Kidney (tissue), 14 donors: ENCODE results near the gene CELA2A. TPM values are rescaled to one million over a fixed set of nuclear protein-coding genes. Genes with fewer than 3 reads are reported as not detected.
"Not testable (repeated sequence)": the region's sequence is repeated elsewhere in the genome, so short reads cannot be mapped to it uniquely, and the experiment has no call there.

Source experiments
- DNase-seq, 5 donors: peaks; one replicate each; pipeline ENCODE4 v3.0.0-alpha.2; 2013 to 2020
- FAIRE-seq: peaks from 2 replicates; lab custom pipeline; 2012; peaks lifted over from hg19 to GRCh38; lab: Jason Lieb, UNC
- H3K27ac ChIP-seq, 2 donors: one replicate each; pipeline ENCODE4 v1.7.0; 2013; ENCODE audit warnings: low read depth in 2 of 2, low read length in 2 of 2, inconsistent platforms in 1 of 2
- H3K27me3 ChIP-seq: one replicate; pipeline ENCODE4 v1.7.1; 2013; ENCODE audit warnings: low read length, inconsistent platforms; ENCODE audit not compliant: control insufficient read depth, insufficient read depth
- H3K36me3 ChIP-seq, 3 donors: one replicate each; pipeline versions ENCODE4 v1.7.0 to v1.7.1; 2013; ENCODE audit warnings: low read length in 3 of 3, control low read depth in 1 of 3, inconsistent platforms in 1 of 3; ENCODE audit not compliant: insufficient read depth in 3 of 3, control insufficient read depth in 2 of 3
- H3K4me1 ChIP-seq, 3 donors: one replicate each; pipeline versions ENCODE4 v1.7.0 to v1.7.1; 2013; ENCODE audit warnings: low read length in 3 of 3, inconsistent platforms in 1 of 3, low read depth in 1 of 3; ENCODE audit not compliant: control insufficient read depth in 2 of 3, insufficient read depth in 2 of 3
- H3K4me3 ChIP-seq, 3 donors: one replicate each; pipeline versions ENCODE4 v1.7.0 to v1.8.1; 2013; ENCODE audit warnings: low read length in 3 of 3, control low read depth in 1 of 3, inconsistent platforms in 1 of 3
- H3K9ac ChIP-seq, 3 donors: one replicate each; pipeline versions ENCODE4 v1.7.0 to v1.7.1; 2013; ENCODE audit warnings: low read length in 3 of 3, control low read depth in 1 of 3, inconsistent platforms in 1 of 3
- H3K9me3 ChIP-seq, 3 donors: one replicate each; pipeline versions ENCODE4 v1.7.0 to v1.7.1; 2013; ENCODE audit warnings: low read length in 3 of 3, control low read depth in 1 of 3, inconsistent platforms in 1 of 3; ENCODE audit not compliant: control insufficient read depth in 2 of 3, insufficient read depth in 1 of 3
- intact Hi-C: fragments of 100-400 bp; cut with DNase I; formaldehyde crosslinking; loops from one replicate; pipeline ENCODE4 v1.11.1; 2022
- polyA plus RNA-seq: library from polyadenylated mRNA; stranded (reverse); fragments of 350-450 nt; fragmentation: Illumina TruSeq; extraction: RNeasy Lipid Tissue Mini Kit (QIAGEN cat#74804); gene quantifications from one replicate; pipeline ENCODE4 v1.2.3, GENCODE V29; 2014; ENCODE audit warnings: low read depth, low replicate concordance; ENCODE audit not compliant: insufficient read depth
- total RNA-seq: library from RNA; stranded (reverse); fragmentation: NEBNext Ultra II Directional; extraction: Animal tissue kit (Norgen Biotek cat#: 25700); gene quantifications from one replicate; pipeline ENCODE4 v1.2.1, GENCODE V29; 2021
- TF ChIP-seq, protein P1 (sequence below): IDR thresholded peaks from 3 replicates; pipeline ENCODE4 v1.5.1; 2012; ENCODE audit warnings: mild to moderate bottlenecking, moderate library complexity, borderline replicate concordance; ENCODE audit not compliant: insufficient read depth; ENCODE audit errors: extremely low read depth
- donor health status: control.
- donor health status: control.
- donor health status: control.
- donor health status: control.
- donor health status: control.
- donor health status: DM: yes; HTN: yes; CAD: no.
- donor health status: Normal renal cell carcinoma (clear cell type).

The CELA2A gene
- total and polyA plus RNA-seq, 2 donors from 2014 or later, result not detected

DNA sequence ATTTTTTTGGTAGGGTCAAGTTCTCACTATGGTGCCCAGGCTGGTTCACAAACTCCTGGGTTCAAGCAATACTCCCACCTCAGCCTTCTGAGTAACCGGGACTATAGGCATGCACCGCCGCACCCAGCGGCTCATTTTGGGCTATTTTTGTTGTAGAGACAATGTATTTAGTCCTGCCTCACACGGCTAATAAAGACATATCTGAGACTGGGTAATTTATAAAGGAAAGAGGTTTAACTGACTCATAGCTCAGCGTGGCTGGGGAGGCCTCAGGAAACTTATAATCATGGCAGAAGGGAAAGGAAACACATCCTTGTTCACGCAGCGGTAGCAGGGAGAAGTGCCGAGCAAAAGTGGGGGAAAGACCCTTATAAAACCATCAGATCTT, 4.2 kb downstream of the CELA2A start:
- Histone ChIP-seq H3K9me3 (no peaks in the 10 kb centered on the region), H3K27me3 (no peaks in the 10 kb centered on the region), H3K4me3 (no peak overlapping the region), H3K9ac (no peak overlapping the region), H3K27ac (no peak overlapping the region), H3K36me3 (no peaks in the 10 kb centered on the region), H3K4me1 (no peaks in the 10 kb centered on the region)
- intact Hi-C loops, result no loop called here
- DNase-seq (no peak), FAIRE-seq (no peak)
- TF ChIP-seq, protein P1, sequence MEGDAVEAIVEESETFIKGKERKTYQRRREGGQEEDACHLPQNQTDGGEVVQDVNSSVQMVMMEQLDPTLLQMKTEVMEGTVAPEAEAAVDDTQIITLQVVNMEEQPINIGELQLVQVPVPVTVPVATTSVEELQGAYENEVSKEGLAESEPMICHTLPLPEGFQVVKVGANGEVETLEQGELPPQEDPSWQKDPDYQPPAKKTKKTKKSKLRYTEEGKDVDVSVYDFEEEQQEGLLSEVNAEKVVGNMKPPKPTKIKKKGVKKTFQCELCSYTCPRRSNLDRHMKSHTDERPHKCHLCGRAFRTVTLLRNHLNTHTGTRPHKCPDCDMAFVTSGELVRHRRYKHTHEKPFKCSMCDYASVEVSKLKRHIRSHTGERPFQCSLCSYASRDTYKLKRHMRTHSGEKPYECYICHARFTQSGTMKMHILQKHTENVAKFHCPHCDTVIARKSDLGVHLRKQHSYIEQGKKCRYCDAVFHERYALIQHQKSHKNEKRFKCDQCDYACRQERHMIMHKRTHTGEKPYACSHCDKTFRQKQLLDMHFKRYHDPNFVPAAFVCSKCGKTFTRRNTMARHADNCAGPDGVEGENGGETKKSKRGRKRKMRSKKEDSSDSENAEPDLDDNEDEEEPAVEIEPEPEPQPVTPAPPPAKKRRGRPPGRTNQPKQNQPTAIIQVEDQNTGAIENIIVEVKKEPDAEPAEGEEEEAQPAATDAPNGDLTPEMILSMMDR, result no peak

DNA sequence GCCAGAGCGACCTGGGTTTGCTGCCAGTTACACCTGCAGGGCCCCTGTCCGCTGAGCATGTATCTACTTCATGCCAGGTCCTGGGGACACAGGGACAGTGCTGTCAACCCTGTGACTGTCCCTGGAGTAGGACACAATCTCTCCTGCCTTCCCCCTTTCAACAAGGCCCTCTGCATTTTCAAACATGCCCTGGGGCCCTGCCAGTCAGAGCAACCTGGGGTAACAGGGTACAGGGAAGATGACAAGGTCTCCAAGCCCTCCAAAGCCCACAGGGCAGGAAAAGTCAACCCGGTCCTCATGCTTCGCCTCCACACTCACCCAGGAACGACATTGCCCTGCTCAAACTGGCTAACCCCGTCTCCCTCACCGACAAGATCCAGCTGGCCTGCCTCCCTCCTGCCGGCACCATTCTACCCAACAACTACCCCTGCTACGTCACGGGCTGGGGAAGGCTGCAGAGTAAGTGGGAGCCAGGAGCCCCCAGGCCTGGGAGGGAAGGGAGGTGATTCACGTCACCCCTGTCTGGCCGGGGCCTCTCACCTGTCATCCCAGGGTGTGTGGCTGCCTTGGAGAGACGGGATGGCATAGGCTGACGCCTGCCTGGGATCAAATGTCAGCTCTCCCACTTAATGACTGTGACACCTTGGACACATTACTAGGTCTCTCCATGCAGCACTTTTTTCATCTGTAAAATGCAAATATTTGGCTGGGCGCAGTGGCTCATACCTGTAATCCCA, 6.7 kb downstream of the CELA2A start:
- intact Hi-C loops, H3K9me3 ChIP-seq, FAIRE-seq, H3K4me1 ChIP-seq, H3K36me3 ChIP-seq, H3K4me3 ChIP-seq, H3K9ac ChIP-seq, H3K27me3 ChIP-seq, H3K27ac ChIP-seq: not testable (repeated sequence)
- peak in 4 of 5 donors; percentile 61 to 69 (median 65) for DNase-seq

DNA sequence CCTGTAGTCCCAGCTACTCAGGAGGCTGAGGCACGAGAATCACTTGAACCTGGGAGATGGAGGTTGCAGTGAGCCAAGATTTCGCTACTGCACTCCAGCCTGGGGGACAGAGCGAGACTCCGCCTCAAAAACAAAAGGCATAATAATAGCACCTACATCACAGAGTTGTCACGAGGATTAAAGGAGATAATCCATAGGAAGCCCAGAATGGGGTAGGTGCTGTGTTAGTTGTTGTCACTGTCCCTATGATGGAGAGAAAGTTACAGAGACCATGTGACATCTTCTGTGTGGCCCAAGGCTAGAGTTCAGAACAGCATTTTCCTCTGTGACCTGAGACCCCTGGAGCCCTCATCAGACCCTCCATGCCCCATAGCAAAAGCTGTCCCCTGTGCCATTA, 7.4 kb downstream of the CELA2A start:
- H3K9me3 ChIP-seq, H3K27ac ChIP-seq, H3K27me3 ChIP-seq, intact Hi-C loops, H3K4me3 ChIP-seq, H3K36me3 ChIP-seq, DNase-seq, H3K4me1 ChIP-seq, H3K9ac ChIP-seq, FAIRE-seq: not testable (repeated sequence)

DNA sequence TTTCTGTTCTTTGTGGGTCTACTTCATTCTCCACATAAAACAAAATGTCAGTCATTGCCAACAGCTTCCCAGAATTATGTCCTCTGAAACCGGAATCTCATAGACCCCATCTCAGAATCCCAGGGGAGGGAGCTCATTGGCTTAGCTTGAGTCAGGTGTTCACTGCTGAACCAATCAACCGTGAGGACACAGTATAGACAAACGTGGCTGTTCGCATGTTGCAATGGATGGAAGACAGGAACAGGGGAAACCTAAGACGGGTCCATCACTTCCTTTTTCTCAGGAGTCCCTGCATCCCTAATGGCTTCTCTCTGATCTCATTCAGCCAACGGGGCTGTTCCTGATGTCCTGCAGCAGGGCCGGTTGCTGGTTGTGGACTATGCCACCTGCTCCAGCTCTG, 9.1 kb downstream of the CELA2A start:
- H3K4me3 ChIP-seq, result no peak overlapping the region
- intact Hi-C loops, result no loop called here
- H3K4me1 ChIP-seq, result no peaks in the 10 kb centered on the region
- H3K27me3 ChIP-seq, result no peaks in the 10 kb centered on the region
- no peak overlapping the region for H3K27ac ChIP-seq
- H3K36me3 ChIP-seq, result no peaks in the 10 kb centered on the region
- TF ChIP-seq, protein P1, result no peak
- H3K9me3 ChIP-seq, result no peaks in the 10 kb centered on the region
- DNase-seq (no peak), FAIRE-seq (no peak)
- H3K9ac ChIP-seq, result no peak overlapping the region

DNA sequence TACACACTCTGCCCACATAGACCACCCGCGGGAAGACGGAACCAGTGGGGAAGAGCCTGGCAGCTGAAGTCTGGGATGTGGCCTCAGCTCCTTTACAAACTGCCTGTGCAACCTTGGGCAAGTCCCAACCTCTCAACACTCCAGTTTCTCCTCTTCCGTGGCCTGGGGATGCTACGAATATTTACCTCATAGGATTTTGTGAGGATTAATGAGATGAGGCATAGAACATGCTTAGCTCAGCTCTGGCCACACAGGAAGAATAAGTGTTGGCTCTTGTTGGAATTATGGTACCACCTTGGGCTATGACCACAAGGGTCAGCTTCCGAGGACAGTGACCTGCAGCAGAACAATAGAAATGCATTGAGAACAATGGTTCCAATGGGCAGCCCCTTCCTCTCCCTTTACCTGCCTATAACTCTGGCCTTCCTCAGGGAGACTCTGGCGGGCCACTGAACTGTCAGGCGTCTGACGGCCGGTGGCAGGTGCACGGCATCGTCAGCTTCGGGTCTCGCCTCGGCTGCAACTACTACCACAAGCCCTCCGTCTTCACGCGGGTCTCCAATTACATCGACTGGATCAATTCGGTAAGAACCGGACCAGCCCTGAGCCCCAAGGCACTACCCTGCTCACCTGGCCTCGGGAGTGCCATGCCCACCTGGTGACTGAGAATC, 10.6 kb downstream of the CELA2A start:
- intact Hi-C loops, result not testable (repeated sequence)

More for the DNA sequence above, 10.6 kb downstream of the CELA2A start:
- not testable (repeated sequence) for H3K9ac ChIP-seq, H3K4me3 ChIP-seq, FAIRE-seq, H3K36me3 ChIP-seq, H3K27ac ChIP-seq, DNase-seq, H3K9me3 ChIP-seq, H3K4me1 ChIP-seq, H3K27me3 ChIP-seq
